Measurements from ENCODE around the gene DNAH12. TPM values are rescaled to one million over a fixed set of nuclear protein-coding genes. Genes with fewer than 3 reads are reported as not detected.
A peak's percentile ranks its signal among the peaks of the same experiment; 100 is the strongest.
"Not testable (repeated sequence)": the region's sequence is repeated elsewhere in the genome, so short reads cannot be mapped to it uniquely, and the experiment has no call there.

DNAH12 gene
- total RNA-seq, 3 donors from 2014 or later, result 0.15 to 0.33 (median 0.32) TPM

DNA sequence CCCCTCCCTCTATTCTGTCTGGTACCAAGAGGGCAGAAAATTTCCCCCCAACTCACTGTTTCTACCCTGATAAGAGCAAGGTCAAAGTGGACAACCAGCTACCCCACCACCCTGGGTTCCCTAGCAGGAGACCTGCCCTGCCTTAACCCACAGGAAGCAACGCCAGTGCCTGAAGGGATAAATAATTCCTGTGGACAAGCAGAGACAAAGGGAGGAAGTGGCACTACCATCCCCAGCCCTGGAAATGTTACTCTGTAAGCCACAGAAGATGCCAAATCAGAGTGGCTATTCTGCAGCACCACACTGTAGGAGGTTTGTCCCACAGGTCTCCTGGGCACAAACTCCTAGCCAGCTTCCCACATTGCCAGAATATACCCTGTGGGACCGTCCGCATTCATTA, 80.1 kb downstream of the DNAH12 start:
- Histone ChIP-seq H3K27me3 (no peaks in the 10 kb centered on the region), H3K27ac (no peak overlapping the region), H3K9me3 (no peaks in the 10 kb centered on the region), H3K4me3 (no peak overlapping the region), H3K36me3 (no peaks in the 10 kb centered on the region), H3K4me1 (no peaks in the 10 kb centered on the region)
- intact Hi-C loops (cut with DNase I; ENCODE audit: low total_unique reads), result no loop called here
- DNase-seq (ENCODE audit: low spot score in 2 of 2), result no peak
- TF ChIP-seq POLR2A (IDR thresholded peaks at IDR 0.05), result no peak
- TF ChIP-seq POLR2AphosphoS5 (IDR thresholded peaks at IDR 0.05), result no peak
- TF ChIP-seq, protein P1, sequence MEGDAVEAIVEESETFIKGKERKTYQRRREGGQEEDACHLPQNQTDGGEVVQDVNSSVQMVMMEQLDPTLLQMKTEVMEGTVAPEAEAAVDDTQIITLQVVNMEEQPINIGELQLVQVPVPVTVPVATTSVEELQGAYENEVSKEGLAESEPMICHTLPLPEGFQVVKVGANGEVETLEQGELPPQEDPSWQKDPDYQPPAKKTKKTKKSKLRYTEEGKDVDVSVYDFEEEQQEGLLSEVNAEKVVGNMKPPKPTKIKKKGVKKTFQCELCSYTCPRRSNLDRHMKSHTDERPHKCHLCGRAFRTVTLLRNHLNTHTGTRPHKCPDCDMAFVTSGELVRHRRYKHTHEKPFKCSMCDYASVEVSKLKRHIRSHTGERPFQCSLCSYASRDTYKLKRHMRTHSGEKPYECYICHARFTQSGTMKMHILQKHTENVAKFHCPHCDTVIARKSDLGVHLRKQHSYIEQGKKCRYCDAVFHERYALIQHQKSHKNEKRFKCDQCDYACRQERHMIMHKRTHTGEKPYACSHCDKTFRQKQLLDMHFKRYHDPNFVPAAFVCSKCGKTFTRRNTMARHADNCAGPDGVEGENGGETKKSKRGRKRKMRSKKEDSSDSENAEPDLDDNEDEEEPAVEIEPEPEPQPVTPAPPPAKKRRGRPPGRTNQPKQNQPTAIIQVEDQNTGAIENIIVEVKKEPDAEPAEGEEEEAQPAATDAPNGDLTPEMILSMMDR (IDR thresholded peaks at IDR 0.05), result no peak

DNA sequence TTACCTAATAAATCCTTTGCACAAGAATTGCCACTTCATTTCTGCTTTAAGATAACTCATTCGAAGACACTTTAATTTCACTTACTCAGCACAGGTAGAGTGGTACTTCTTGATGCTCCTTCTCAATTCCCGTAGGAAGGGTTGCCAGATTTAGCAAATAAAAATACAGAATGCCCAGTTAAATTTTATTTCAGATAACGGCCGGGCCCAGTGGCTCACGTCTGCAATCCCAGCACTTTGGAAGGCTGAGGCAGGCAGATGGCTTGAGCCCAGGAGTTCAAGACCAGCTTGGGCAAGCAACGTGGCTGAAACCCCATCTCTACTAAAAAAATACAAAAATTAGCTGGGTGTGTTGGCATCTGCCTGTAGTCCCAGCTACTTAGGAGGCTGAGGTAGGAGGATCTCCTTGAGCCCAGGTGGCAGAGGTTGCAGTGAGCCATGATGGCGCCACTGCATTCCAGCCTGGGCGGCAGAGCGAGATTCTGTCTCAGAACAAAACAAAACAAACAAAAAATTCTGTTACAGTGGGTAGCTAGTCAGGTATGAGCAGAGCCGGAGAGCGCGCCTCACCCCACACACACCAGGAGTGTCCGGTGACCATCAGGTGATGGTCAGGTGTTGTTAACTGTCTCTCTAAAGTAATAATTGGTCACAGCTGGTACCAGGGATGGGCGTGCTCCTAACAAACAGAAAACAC, 92.8 kb downstream of the DNAH12 start:
- intact Hi-C loops (cut with DNase I; ENCODE audit: low total_unique reads), result no loop called here
- Histone ChIP-seq H3K27me3 (no peaks in the 10 kb centered on the region), H3K4me1 (no peaks in the 10 kb centered on the region), H3K27ac (no peak overlapping the region), H3K36me3 (no peaks in the 10 kb centered on the region), H3K4me3 (no peak overlapping the region), H3K9me3 (no peaks in the 10 kb centered on the region)
- DNase-seq (ENCODE audit: low spot score in 2 of 2), result no peak
- TF ChIP-seq POLR2A (IDR thresholded peaks at IDR 0.05) (no peak), POLR2AphosphoS5 (IDR thresholded peaks at IDR 0.05) (no peak)
- TF ChIP-seq, protein P1 (IDR thresholded peaks at IDR 0.05), result no peak

DNA sequence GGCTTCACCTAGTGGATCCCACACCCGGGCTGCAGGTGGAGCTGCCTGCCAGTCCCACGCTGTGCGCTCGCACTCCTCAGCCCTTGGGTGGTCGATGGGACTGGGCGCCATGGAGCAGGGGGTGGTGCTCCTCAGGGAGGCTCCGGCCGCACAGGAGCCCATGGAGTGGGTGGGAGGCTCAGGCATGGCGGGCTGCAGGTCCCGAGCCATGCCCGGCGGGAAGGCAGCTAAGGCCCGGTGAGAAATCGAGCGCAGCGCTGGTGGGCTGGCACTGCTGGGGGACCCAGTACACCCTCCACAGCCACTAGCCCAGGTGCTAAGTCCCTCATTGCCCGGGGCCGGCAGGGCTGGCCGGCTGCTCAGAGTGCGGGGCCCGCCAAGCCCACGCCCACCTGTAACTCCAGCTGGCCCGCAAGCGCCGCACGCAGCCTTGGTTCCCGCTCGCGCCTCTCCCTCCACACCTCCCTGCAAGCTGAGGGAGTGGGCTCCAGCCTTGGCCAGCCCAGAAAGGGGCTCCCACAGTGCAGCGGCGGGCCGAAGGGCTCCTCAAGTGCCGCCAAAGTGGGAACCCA, 94.8 kb downstream of the DNAH12 start:
- intact Hi-C loops (cut with DNase I; ENCODE audit: low total_unique reads); H3K27me3 ChIP-seq; H3K27ac ChIP-seq; H3K4me3 ChIP-seq; DNase-seq (ENCODE audit: low spot score in 2 of 2); H3K4me1 ChIP-seq; H3K9me3 ChIP-seq; H3K36me3 ChIP-seq: not testable (repeated sequence)

DNA sequence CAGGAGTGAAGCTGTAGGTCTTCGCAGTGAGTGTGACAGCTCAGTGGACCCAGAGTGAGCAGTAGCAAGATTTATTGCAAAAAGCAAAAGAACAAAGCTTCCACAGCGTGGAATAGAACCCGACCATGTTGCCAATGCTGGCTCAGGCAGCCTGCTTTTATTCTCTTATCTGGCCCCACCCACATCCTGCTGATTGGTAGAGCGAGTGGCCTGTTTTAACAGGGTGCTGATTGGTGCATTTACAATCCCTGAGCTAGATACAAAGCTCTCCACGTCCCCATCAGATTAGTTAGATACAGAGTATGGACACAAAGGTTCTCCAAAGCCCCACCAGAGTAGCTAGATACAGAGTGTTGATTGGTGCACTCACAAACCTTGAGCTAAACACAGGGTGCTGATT, 95.7 kb downstream of the DNAH12 start:
- DNase-seq (ENCODE audit: low spot score in 2 of 2); H3K4me1 ChIP-seq; H3K27ac ChIP-seq; H3K27me3 ChIP-seq; H3K36me3 ChIP-seq; H3K4me3 ChIP-seq; intact Hi-C loops (cut with DNase I; ENCODE audit: low total_unique reads); H3K9me3 ChIP-seq: not testable (repeated sequence)

DNA sequence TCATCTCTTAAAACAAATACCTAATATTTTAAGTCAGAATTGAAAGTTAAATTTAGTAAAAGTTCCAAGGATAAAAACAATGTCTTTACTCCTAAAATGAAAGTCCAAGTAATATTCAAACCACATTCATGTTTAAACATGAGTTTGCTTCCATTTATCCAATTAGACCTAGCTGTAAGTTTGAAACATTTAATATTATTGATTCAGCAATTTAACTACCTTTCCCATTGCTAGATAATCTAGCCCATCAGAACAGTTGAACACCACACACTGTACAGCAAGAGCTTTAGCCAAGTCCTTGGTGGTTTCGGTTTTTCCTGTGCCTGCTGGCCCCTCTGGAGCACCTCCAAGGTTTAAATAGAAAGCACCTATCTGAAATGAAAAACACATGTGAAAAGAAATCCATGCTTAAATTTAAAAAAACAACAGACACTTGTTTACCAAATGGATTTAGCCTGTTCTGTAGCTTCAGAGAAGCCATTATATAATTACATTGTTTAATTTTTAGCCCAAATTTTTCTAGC, 97.8 kb downstream of the DNAH12 start:
- Histone ChIP-seq H3K36me3 (no peaks in the 10 kb centered on the region), H3K4me3 (peak overlapping the region in 2 of 3 donors; percentile 7 to 41), H3K27ac (peak overlapping the region; percentile 4 to 13), H3K9me3 (no peaks in the 10 kb centered on the region), H3K4me1 (no peaks in the 10 kb centered on the region), H3K27me3 (no peaks in the 10 kb centered on the region)
- no peak for TF ChIP-seq POLR2AphosphoS5 (IDR thresholded peaks at IDR 0.05)
- no peak for TF ChIP-seq POLR2A (IDR thresholded peaks at IDR 0.05)
- TF ChIP-seq, protein P1 (IDR thresholded peaks at IDR 0.05), result no peak
- DNase-seq (ENCODE audit: low spot score in 2 of 2), result no peak
- intact Hi-C loops (cut with DNase I; ENCODE audit: low total_unique reads), result no loop called here

DNA sequence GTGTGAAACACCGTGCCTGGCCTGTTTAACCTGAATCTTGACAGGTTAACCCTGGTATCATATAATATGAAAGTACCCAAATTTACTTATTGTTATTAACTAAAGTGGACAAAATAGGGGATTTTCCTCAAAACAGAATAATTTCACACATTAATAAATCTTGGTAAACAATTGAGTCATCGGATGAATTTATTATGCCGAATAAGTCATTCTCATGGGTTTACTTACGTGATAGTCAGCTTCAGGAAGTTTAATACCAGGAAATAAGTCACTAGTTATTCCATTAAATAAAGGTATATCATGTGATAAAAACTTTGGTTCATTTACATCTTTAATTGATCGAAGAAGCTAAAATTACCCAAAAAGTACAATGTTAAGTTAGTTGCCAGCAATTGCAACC, 99.7 kb downstream of the DNAH12 start:
- no peaks in the 10 kb centered on the region for H3K27me3 ChIP-seq

DNA sequence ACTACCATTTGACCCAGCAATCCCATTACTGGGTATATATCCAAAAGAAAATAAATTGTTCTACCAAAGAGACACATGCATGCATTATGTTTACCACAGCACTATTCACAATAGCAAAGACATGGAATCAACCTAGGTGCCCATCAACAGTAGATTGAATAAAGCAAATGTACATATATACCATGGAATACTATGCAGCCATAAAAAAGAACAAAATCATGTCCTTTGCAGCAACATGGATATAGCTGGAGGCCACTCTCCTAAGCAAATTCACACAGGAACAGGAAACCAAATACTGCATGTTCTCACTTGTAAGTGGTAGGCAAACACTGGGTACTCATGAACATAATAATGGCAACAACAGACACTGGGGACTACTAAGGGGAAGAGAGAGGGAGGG, 104.0 kb downstream of the DNAH12 start:
- H3K4me1 ChIP-seq; H3K27me3 ChIP-seq; H3K9me3 ChIP-seq; DNase-seq (ENCODE audit: low spot score in 2 of 2); H3K36me3 ChIP-seq; intact Hi-C loops (cut with DNase I; ENCODE audit: low total_unique reads); H3K4me3 ChIP-seq; H3K27ac ChIP-seq: not testable (repeated sequence)

More for the DNA sequence above, 99.7 kb downstream of the DNAH12 start:
- Histone ChIP-seq H3K36me3 (no peaks in the 10 kb centered on the region), H3K4me3 (no peak overlapping the region), H3K9me3 (no peaks in the 10 kb centered on the region), H3K4me1 (no peaks in the 10 kb centered on the region), H3K27ac (no peak overlapping the region)
- no peak for TF ChIP-seq POLR2AphosphoS5 (IDR thresholded peaks at IDR 0.05)
- TF ChIP-seq POLR2A (IDR thresholded peaks at IDR 0.05), result no peak
- intact Hi-C loops (cut with DNase I; ENCODE audit: low total_unique reads), result no loop called here
- DNase-seq (ENCODE audit: low spot score in 2 of 2), result no peak

DNA sequence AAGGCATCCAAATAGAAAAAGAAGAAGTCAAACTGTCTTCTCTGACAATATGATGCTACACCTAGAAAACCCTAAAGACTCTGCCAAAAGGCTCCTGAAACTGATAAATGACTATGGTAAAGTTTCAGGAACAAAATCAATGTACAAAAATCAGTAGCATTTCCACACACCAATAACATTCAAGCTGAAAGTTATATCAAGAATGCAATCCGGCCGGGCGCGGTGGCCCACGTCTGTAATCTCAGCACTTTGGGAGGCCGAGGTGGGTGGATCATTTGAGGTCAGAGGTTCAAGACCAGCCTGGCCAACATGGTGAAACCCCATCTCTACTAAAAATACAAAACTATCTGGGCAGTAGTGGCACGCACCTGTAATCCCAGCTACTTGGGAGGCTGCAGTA, 105.7 kb downstream of the DNAH12 start:
- H3K36me3 ChIP-seq; H3K4me3 ChIP-seq; intact Hi-C loops (cut with DNase I; ENCODE audit: low total_unique reads); H3K4me1 ChIP-seq; H3K27ac ChIP-seq; H3K27me3 ChIP-seq; H3K9me3 ChIP-seq; DNase-seq (ENCODE audit: low spot score in 2 of 2): not testable (repeated sequence)
